Gastroesophageal sphincter (tissue), 3 donors: ENCODE results near the gene PODNL1.

ENCODE experiments used
- EP300 ChIP-seq: sonication (generic); formaldehyde crosslinking; IDR thresholded peaks from one replicate; pipeline ENCODE4 v1.6.1; 2017; ENCODE audit warnings: antibody characterized with exemption, mild to moderate bottlenecking
- POLR2AphosphoS5 ChIP-seq: sonication (generic); formaldehyde crosslinking; IDR thresholded peaks from one replicate; pipeline ENCODE4 v1.6.1; 2017; ENCODE audit warnings: antibody characterized with exemption
- TF ChIP-seq, protein P1 (sequence below), 4 experiments: fragments of 200-600 bp in 2 of 4; fragments of 450-650 bp in 2 of 4; sonication (generic) in 1 of 4; IDR thresholded peaks; one replicate each; pipeline ENCODE4 v1.5.1; 2017 to 2019; ENCODE audit warnings: antibody characterized with exemption in 4 of 4, mild to moderate bottlenecking in 2 of 4, moderate library complexity in 2 of 4

DNA sequence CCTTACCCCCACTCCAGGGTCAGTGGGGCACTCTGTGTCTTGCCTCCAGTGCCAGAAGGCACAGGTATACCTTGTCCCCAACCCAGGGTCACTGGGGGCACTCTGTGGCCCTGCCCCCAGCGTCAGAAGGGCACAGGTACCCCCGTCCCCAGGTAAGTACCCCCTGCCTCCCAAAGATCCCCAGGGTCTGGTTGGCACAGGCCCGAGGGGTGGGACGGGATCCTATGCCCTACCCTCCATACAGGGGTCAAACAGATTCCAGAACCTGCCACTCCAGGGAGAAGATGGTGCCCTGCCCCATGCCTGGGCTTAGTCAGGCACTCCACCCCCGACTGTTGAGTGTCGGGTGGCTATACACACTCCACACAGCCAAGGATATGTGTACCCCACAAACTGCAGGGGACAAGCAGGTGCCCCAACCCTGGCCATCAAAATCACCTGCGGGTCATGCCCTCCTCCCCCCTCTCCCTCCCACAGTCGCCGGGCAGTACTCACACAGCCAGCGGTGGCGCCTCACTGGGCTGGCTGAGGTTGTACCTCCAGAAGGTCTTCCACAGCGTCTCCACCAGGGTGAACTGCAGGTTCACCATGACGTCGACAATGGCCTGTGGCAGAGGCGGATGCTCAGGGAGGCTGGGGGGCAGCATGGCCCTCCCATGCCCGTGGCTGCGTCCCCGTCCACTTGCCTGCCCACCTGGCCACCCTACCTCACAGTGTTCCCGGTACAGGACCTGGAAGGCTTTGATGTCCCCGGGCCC lies 27.9 kb upstream of the PODNL1 start:
- no peak for TF ChIP-seq EP300
- TF ChIP-seq, protein P1, sequence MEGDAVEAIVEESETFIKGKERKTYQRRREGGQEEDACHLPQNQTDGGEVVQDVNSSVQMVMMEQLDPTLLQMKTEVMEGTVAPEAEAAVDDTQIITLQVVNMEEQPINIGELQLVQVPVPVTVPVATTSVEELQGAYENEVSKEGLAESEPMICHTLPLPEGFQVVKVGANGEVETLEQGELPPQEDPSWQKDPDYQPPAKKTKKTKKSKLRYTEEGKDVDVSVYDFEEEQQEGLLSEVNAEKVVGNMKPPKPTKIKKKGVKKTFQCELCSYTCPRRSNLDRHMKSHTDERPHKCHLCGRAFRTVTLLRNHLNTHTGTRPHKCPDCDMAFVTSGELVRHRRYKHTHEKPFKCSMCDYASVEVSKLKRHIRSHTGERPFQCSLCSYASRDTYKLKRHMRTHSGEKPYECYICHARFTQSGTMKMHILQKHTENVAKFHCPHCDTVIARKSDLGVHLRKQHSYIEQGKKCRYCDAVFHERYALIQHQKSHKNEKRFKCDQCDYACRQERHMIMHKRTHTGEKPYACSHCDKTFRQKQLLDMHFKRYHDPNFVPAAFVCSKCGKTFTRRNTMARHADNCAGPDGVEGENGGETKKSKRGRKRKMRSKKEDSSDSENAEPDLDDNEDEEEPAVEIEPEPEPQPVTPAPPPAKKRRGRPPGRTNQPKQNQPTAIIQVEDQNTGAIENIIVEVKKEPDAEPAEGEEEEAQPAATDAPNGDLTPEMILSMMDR (IDR thresholded peaks at IDR 0.05), result no peak
- TF ChIP-seq POLR2AphosphoS5, result no peak
